Measurements from ENCODE around the gene LYSMD3.

LYSMD3 gene

DNA sequence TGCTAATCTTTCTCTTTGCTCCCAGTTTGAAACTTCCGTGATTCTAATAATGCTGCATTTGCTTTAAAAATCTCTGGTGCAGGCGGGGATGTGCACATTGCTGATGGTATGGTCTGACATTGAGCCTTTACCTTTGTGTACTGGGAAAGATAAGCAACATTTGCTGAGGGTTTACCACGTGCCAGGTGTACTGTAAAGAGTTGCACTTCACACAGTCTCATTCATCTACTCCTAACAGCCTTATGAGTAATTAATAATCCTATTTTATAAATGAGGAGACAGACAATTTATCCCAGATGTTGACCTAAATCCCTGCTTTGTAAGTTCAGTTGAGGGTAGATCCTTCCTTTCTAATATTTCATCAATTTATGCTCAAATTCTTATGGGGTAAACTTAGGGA lies 28.5 kb upstream of the LYSMD3 start:
- TF ChIP-seq, protein P1, sequence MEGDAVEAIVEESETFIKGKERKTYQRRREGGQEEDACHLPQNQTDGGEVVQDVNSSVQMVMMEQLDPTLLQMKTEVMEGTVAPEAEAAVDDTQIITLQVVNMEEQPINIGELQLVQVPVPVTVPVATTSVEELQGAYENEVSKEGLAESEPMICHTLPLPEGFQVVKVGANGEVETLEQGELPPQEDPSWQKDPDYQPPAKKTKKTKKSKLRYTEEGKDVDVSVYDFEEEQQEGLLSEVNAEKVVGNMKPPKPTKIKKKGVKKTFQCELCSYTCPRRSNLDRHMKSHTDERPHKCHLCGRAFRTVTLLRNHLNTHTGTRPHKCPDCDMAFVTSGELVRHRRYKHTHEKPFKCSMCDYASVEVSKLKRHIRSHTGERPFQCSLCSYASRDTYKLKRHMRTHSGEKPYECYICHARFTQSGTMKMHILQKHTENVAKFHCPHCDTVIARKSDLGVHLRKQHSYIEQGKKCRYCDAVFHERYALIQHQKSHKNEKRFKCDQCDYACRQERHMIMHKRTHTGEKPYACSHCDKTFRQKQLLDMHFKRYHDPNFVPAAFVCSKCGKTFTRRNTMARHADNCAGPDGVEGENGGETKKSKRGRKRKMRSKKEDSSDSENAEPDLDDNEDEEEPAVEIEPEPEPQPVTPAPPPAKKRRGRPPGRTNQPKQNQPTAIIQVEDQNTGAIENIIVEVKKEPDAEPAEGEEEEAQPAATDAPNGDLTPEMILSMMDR (conservative IDR thresholded peaks at IDR 0.05; ENCODE audit: low read length): no peak
- TF ChIP-seq EZH2phosphoT487 (IDR thresholded peaks at IDR 0.05; ENCODE audit: borderline replicate concordance): no peak
- no peak overlapping the region for H3K9ac ChIP-seq (ENCODE audit: low read depth, low read length, poor library complexity, severe bottlenecking)
- no peaks in the 10 kb centered on the region for H3K4me1 ChIP-seq (ENCODE audit: insufficient read depth, low read length, poor library complexity, severe bottlenecking)
- no peaks in the 10 kb centered on the region for H3K79me2 ChIP-seq (ENCODE audit: insufficient read depth, low read length)
- H3K4me3 ChIP-seq (ENCODE audit: low read length, poor library complexity, severe bottlenecking): no peak overlapping the region
- no peaks in the 10 kb centered on the region for H3K9me2 ChIP-seq (replicated peaks; ENCODE audit: low read depth, low read length)
- no peaks in the 10 kb centered on the region for H3K27me3 ChIP-seq (ENCODE audit: insufficient read depth, low read length, poor library complexity, severe bottlenecking)
- no peak overlapping the region for H3K4me2 ChIP-seq (ENCODE audit: low read depth, low read length, poor library complexity, severe bottlenecking)
- H4K20me1 ChIP-seq (ENCODE audit: insufficient read depth, low read length, poor library complexity, severe bottlenecking): no peaks in the 10 kb centered on the region
- no peak overlapping the region for H2AFZ ChIP-seq (ENCODE audit: low read length)
- no peaks in the 10 kb centered on the region for H3F3A ChIP-seq (ENCODE audit: low read depth)
- H3K36me3 ChIP-seq (ENCODE audit: insufficient read depth, low read length): no peaks in the 10 kb centered on the region
- no peaks in the 10 kb centered on the region for H3K9me3 ChIP-seq (ENCODE audit: insufficient read depth, low read depth, low read length)

DNA sequence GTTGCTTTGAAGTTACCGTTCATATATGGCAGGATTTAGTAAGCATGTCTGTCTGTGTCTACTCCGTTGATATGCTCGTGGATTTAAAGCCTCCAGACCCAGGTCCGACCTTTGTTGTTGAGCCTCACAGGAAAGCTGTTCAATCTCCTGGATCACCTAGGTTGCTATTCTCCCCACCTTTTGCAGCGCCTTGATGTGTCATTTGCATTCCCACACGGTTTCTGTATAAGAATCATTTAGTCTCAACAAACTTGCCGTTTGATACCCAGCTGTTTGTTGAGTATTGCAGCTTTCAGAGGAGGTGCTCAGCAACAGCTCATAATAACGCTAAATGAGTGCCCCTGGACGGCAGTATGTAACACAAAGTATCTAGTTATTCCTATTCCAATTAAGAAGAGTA lies 28.0 kb upstream of the LYSMD3 start:
- Histone ChIP-seq H3K9me2 (replicated peaks; ENCODE audit: low read depth, low read length) (no peaks in the 10 kb centered on the region), H4K20me1 (ENCODE audit: insufficient read depth, low read length, poor library complexity, severe bottlenecking) (no peaks in the 10 kb centered on the region), H3K9me3 (ENCODE audit: insufficient read depth, low read depth, low read length) (no peaks in the 10 kb centered on the region), H3K9ac (ENCODE audit: low read depth, low read length, poor library complexity, severe bottlenecking) (no peak overlapping the region), H3K4me3 (ENCODE audit: low read length, poor library complexity, severe bottlenecking) (no peak overlapping the region), H2AFZ (ENCODE audit: low read length) (no peak overlapping the region), H3K79me2 (ENCODE audit: insufficient read depth, low read length) (no peaks in the 10 kb centered on the region), H3K4me2 (ENCODE audit: low read depth, low read length, poor library complexity, severe bottlenecking) (no peak overlapping the region), H3F3A (ENCODE audit: low read depth) (no peaks in the 10 kb centered on the region), H3K27me3 (ENCODE audit: insufficient read depth, low read length, poor library complexity, severe bottlenecking) (no peaks in the 10 kb centered on the region), H3K36me3 (ENCODE audit: insufficient read depth, low read length) (no peaks in the 10 kb centered on the region), H3K4me1 (ENCODE audit: insufficient read depth, low read length, poor library complexity, severe bottlenecking) (no peaks in the 10 kb centered on the region)
- TF ChIP-seq, protein P1 (conservative IDR thresholded peaks at IDR 0.05; ENCODE audit: low read length): no peak
- no peak for TF ChIP-seq EZH2phosphoT487 (IDR thresholded peaks at IDR 0.05; ENCODE audit: borderline replicate concordance)

DNA sequence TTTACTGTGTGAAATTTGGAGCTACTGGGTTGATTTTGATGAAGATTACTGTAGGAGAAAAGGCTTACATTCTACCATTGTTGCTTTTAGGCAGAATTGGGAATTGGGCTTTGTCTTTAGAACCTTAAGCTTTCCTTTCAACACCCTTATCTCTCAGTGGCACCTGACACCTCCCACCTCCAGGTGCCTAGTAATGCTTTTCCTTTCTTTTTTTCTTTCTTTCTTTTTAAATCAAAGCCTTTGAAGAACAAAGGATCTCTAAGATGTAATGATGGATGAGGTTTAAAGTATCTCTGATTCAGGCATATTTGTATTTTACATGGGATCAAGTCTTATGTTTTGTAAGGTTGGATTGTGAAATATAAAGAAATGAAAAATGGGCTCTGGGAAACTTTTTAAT lies 26.3 kb upstream of the LYSMD3 start:
- Histone ChIP-seq H3K4me3 (ENCODE audit: low read length, poor library complexity, severe bottlenecking) (no peak overlapping the region), H3K79me2 (ENCODE audit: insufficient read depth, low read length) (no peaks in the 10 kb centered on the region), H3K4me2 (ENCODE audit: low read depth, low read length, poor library complexity, severe bottlenecking) (no peak overlapping the region), H3K9me3 (ENCODE audit: insufficient read depth, low read depth, low read length) (no peaks in the 10 kb centered on the region), H3K36me3 (ENCODE audit: insufficient read depth, low read length) (no peaks in the 10 kb centered on the region), H3K27me3 (ENCODE audit: insufficient read depth, low read length, poor library complexity, severe bottlenecking) (no peaks in the 10 kb centered on the region), H3F3A (ENCODE audit: low read depth) (no peaks in the 10 kb centered on the region), H3K9me2 (replicated peaks; ENCODE audit: low read depth, low read length) (no peaks in the 10 kb centered on the region), H4K20me1 (ENCODE audit: insufficient read depth, low read length, poor library complexity, severe bottlenecking) (no peaks in the 10 kb centered on the region), H3K4me1 (ENCODE audit: insufficient read depth, low read length, poor library complexity, severe bottlenecking) (no peaks in the 10 kb centered on the region), H3K9ac (ENCODE audit: low read depth, low read length, poor library complexity, severe bottlenecking) (no peak overlapping the region), H2AFZ (ENCODE audit: low read length) (no peak overlapping the region)
- TF ChIP-seq, protein P1 (conservative IDR thresholded peaks at IDR 0.05; ENCODE audit: low read length): no peak
- TF ChIP-seq EZH2phosphoT487 (IDR thresholded peaks at IDR 0.05; ENCODE audit: borderline replicate concordance): no peak
